OCI-LY1 (cell line): ENCODE data around the gene FOXO3.

Experiments
- H2AFZ ChIP-seq: fragments of 200-600 bp; sonication (generic), shearing (Covaris generic); 2 replicates; pipeline ENCODE4 v1.6.0; 2014; ENCODE audit warnings: antibody characterized with exemption, mild to moderate bottlenecking, low read length
- H3F3A ChIP-seq: fragments of 200-600 bp; sonication (generic), shearing (Covaris generic); 2 replicates; pipeline ENCODE4 v1.6.0; 2014; ENCODE audit warnings: mild to moderate bottlenecking, antibody characterized with exemption, low read length, moderate library complexity; ENCODE audit not compliant: insufficient read depth
- H3K27ac ChIP-seq: fragments of 200-600 bp; sonication (generic); 2 replicates; pipeline ENCODE4 v1.5.1; 2014; ENCODE audit warnings: low read length, mixed run types, mild to moderate bottlenecking, low read depth; ENCODE audit not compliant: poor library complexity, severe bottlenecking
- H3K27me3 ChIP-seq: fragments of 200-600 bp; sonication (generic); 2 replicates; pipeline ENCODE4 v1.6.0; 2014; ENCODE audit warnings: antibody characterized with exemption, mild to moderate bottlenecking, low read length, moderate library complexity; ENCODE audit not compliant: insufficient read depth
- H3K36me3 ChIP-seq: fragments of 200-600 bp; sonication (generic); 2 replicates; pipeline ENCODE4 v1.6.1; 2014; ENCODE audit warnings: mild to moderate bottlenecking, antibody characterized with exemption, low read length, moderate library complexity, mixed read lengths; ENCODE audit not compliant: insufficient read depth
- H3K4me1 ChIP-seq: fragments of 200-600 bp; sonication (generic); 2 replicates; pipeline ENCODE4 v1.5.1; 2014; ENCODE audit warnings: mild to moderate bottlenecking, low read length, moderate library complexity; ENCODE audit not compliant: insufficient read depth, severe bottlenecking
- H3K4me2 ChIP-seq: fragments of 200-600 bp; sonication (generic), shearing (Covaris generic); 2 replicates; pipeline ENCODE4 v1.6.1; 2014; ENCODE audit warnings: low read length
- H3K4me3 ChIP-seq: fragments of 200-600 bp; sonication (generic); 2 replicates; pipeline ENCODE4 v1.5.1; 2014; ENCODE audit warnings: low read length, low read depth, mild to moderate bottlenecking, mixed read lengths; ENCODE audit not compliant: poor library complexity, severe bottlenecking
- H3K79me2 ChIP-seq: fragments of 200-600 bp; shearing (Covaris generic); 2 replicates; pipeline ENCODE4 v1.6.1; 2016; ENCODE audit warnings: mixed run types, low read length, mixed read lengths; ENCODE audit not compliant: insufficient read depth
- H3K9ac ChIP-seq: fragments of 200-600 bp; sonication (generic), shearing (Covaris generic); 2 replicates; pipeline ENCODE4 v1.6.1; 2014; ENCODE audit warnings: mild to moderate bottlenecking, low read length, mixed read lengths
- H3K9me2 ChIP-seq: fragments of 200-600 bp; sonication (generic), shearing (Covaris generic); 2 replicates; pipeline ENCODE4 v1.6.1; 2014; ENCODE audit warnings: low read depth, mild to moderate bottlenecking, low read length, mixed read lengths
- H3K9me3 ChIP-seq: fragments of 200-600 bp; shearing (Covaris generic); 2 replicates; pipeline ENCODE4 v1.6.1; 2014; ENCODE audit warnings: low read length, mixed read lengths
- H4K20me1 ChIP-seq: fragments of 200-600 bp; sonication (generic), shearing (Covaris generic); 2 replicates; pipeline ENCODE4 v1.6.0; 2016; ENCODE audit warnings: mild to moderate bottlenecking, low read length; ENCODE audit not compliant: insufficient read depth
- CTCF ChIP-seq: fragments of 200-600 bp; sonication (generic), shearing (Covaris generic); IDR thresholded peaks from 2 replicates; pipeline ENCODE4 v1.5.1; 2017; ENCODE audit warnings: mild to moderate bottlenecking, antibody characterized with exemption, low read length, moderate library complexity, mixed read lengths
- EZH2 ChIP-seq: fragments of 200-600 bp; sonication (generic), shearing (Covaris generic); IDR thresholded peaks from 2 replicates; pipeline ENCODE4 v1.8.0; 2017; ENCODE audit warnings: borderline replicate concordance, mixed run types, mild to moderate bottlenecking, antibody characterized with exemption, low read length, moderate library complexity, mixed read lengths

The FOXO3 gene

GRCh38 chr6:108541843-108542759, 18.6 kb upstream of the FOXO3 start:
- peak overlapping the region; percentile 42 for H3K4me3 ChIP-seq
- H2AFZ ChIP-seq = peak overlapping the region; percentile 76
- H3K9me3 ChIP-seq = no peaks in the 10 kb centered on the region
- TF ChIP-seq EZH2 = no peak
- peak; percentile 94 for TF ChIP-seq CTCF
- no peaks in the 10 kb centered on the region for H3K27me3 ChIP-seq
- H3K4me1 ChIP-seq = peaks cover 15% of the 10 kb centered on the region
- H3F3A ChIP-seq = no peaks in the 10 kb centered on the region
- peak overlapping the region; percentile 4 for H3K27ac ChIP-seq
- peak overlapping the region; percentile 33; the same call in 1 of the 2 replicates for H3K9ac ChIP-seq
- H3K4me2 ChIP-seq = peak overlapping the region; percentile 69
- no peaks in the 10 kb centered on the region for H3K9me2 ChIP-seq
- no peaks in the 10 kb centered on the region for H3K36me3 ChIP-seq
- no peaks in the 10 kb centered on the region for H4K20me1 ChIP-seq
- H3K79me2 ChIP-seq = no peaks in the 10 kb centered on the region

GRCh38 chr6:108543175-108543940, 17.4 kb upstream of the FOXO3 start:
- Histone ChIP-seq H3K4me3 (no peak overlapping the region), H3K4me1 (peaks cover 15% of the 10 kb centered on the region), H4K20me1 (no peaks in the 10 kb centered on the region), H3K79me2 (no peaks in the 10 kb centered on the region), H3K4me2 (no peak overlapping the region), H3K9me2 (no peaks in the 10 kb centered on the region), H3K36me3 (no peaks in the 10 kb centered on the region), H3K27ac (no peak overlapping the region), H2AFZ (no peak overlapping the region), H3F3A (no peaks in the 10 kb centered on the region), H3K27me3 (no peaks in the 10 kb centered on the region), H3K9me3 (no peaks in the 10 kb centered on the region), H3K9ac (no peak overlapping the region)
- no peak for TF ChIP-seq CTCF

- no peak overlapping the region for H3K27ac ChIP-seq
- H3K9me2 ChIP-seq = no peaks in the 10 kb centered on the region
- no peaks in the 10 kb centered on the region for H4K20me1 ChIP-seq
- no peaks in the 10 kb centered on the region for H3K36me3 ChIP-seq
- peaks cover 15% of the 10 kb centered on the region for H3K4me1 ChIP-seq
- no peak overlapping the region for H3K4me2 ChIP-seq
- H3K4me3 ChIP-seq = no peak overlapping the region
- H3F3A ChIP-seq = no peaks in the 10 kb centered on the region
- H3K9me3 ChIP-seq = no peaks in the 10 kb centered on the region
- TF ChIP-seq EZH2 (no peak), CTCF (no peak)
- H2AFZ ChIP-seq = no peak overlapping the region
- H3K79me2 ChIP-seq = no peaks in the 10 kb centered on the region
- H3K27me3 ChIP-seq = no peaks in the 10 kb centered on the region
- H3K9ac ChIP-seq = no peak overlapping the region
These were observed 16.1 kb upstream of the FOXO3 start for GRCh38 chr6:108544606-108545005.
